Hepatocyte (in vitro differentiated cells): Measurements from ENCODE around the gene TRIM69.

Experiments used
- CTCF ChIP-seq: fragments of 200-600 bp; sonication (generic); IDR thresholded peaks from 2 replicates; pipeline ENCODE4 v1.5.1; 2016; ENCODE audit warnings: antibody characterized with exemption, mild to moderate bottlenecking; ENCODE audit not compliant: poor library complexity
- EZH2 ChIP-seq: fragments of 200-600 bp; sonication (generic); IDR thresholded peaks from 2 replicates; pipeline ENCODE4 v1.6.1; 2016; ENCODE audit warnings: antibody characterized with exemption, mild to moderate bottlenecking, borderline replicate concordance

GRCh38 chr15:44781128-44781810 is 44.9 kb downstream of the TRIM69 start:
- TF ChIP-seq CTCF, result no peak
- TF ChIP-seq EZH2, result no peak
